ENCODE results near the gene XRRA1.

Gene XRRA1

GRCh38 chr11:74822170-74822569 lies 126.7 kb downstream of the XRRA1 start:
- no peak for DNase-seq

- DNase-seq = no peak
Observed at GRCh38 chr11:74820763-74821162, 128.1 kb downstream of the XRRA1 start.

- no peak for DNase-seq
Observed at GRCh38 chr11:74819400-74819799, 129.5 kb downstream of the XRRA1 start.

- DNase-seq = no peak
Observed at GRCh38 chr11:74818283-74818946, 130.5 kb downstream of the XRRA1 start.

- no peak for DNase-seq
Observed at GRCh38 chr11:74816664-74817063, 132.2 kb downstream of the XRRA1 start.

GRCh38 chr11:74815966-74816365 lies 132.9 kb downstream of the XRRA1 start:
- no peak for DNase-seq

GRCh38 chr11:74809801-74810200 lies 139.1 kb downstream of the XRRA1 start:
- no peak for DNase-seq

- DNase-seq = no peak
Observed at GRCh38 chr11:74806267-74806666, 142.6 kb downstream of the XRRA1 start.

- no peak for DNase-seq
Observed at GRCh38 chr11:74791333-74792100, 157.4 kb downstream of the XRRA1 start.

All from NCI-H748 treated with DMSO at 0.1 percent for 48 hours (cell line).